ENCODE data around the gene STK33.

DNA sequence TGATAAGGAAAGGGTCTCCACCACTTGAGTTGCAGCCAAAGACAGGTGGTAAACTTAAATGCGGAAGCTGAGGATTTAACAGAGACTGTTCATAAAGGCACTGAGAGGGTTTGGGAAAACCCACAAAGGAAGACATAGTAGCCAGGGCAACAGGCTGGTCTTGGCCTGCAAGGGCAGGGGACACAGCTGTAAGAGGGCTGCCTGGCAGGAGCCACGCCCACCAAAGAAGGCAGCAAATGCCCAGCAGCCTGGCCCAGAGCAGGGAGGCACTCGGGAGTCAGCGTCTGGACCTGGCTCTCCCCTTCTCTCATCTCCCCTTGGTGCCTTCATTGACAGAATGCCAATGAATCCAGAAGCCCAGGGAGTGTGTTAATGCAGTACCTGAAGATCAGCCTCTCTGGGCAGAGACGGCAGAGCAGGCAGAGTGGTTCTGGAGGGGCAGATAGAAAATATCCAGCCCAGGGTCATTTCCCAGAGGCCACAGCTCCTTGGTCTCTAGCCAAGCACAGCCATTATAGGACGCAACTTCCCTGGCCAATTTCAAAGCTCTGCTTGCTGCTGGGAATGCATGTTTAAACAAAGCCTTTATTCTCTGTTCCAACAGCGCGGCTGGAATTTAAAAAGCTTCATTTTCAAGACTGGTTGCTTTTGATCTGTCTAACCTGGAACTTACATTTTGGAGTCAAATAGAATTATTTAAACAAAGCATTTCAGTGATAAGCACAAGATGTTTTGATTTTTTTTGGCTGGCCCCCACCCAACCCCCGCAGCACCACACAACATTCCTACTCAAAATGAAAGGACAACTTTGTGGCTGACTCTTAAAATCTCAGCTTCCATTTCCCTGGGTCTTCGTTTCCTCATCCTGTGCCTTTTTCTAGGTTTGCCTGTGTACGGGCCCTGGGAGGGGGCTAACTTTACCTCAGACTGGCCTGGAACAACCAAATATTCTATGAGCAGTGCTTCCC is 204.7 kb downstream of the STK33 start:
- TF ChIP-seq, protein P1, sequence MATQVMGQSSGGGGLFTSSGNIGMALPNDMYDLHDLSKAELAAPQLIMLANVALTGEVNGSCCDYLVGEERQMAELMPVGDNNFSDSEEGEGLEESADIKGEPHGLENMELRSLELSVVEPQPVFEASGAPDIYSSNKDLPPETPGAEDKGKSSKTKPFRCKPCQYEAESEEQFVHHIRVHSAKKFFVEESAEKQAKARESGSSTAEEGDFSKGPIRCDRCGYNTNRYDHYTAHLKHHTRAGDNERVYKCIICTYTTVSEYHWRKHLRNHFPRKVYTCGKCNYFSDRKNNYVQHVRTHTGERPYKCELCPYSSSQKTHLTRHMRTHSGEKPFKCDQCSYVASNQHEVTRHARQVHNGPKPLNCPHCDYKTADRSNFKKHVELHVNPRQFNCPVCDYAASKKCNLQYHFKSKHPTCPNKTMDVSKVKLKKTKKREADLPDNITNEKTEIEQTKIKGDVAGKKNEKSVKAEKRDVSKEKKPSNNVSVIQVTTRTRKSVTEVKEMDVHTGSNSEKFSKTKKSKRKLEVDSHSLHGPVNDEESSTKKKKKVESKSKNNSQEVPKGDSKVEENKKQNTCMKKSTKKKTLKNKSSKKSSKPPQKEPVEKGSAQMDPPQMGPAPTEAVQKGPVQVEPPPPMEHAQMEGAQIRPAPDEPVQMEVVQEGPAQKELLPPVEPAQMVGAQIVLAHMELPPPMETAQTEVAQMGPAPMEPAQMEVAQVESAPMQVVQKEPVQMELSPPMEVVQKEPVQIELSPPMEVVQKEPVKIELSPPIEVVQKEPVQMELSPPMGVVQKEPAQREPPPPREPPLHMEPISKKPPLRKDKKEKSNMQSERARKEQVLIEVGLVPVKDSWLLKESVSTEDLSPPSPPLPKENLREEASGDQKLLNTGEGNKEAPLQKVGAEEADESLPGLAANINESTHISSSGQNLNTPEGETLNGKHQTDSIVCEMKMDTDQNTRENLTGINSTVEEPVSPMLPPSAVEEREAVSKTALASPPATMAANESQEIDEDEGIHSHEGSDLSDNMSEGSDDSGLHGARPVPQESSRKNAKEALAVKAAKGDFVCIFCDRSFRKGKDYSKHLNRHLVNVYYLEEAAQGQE (IDR thresholded peaks at IDR 0.05; ENCODE audit: low read depth, low read length) = no peak
- TF ChIP-seq, protein P2, sequence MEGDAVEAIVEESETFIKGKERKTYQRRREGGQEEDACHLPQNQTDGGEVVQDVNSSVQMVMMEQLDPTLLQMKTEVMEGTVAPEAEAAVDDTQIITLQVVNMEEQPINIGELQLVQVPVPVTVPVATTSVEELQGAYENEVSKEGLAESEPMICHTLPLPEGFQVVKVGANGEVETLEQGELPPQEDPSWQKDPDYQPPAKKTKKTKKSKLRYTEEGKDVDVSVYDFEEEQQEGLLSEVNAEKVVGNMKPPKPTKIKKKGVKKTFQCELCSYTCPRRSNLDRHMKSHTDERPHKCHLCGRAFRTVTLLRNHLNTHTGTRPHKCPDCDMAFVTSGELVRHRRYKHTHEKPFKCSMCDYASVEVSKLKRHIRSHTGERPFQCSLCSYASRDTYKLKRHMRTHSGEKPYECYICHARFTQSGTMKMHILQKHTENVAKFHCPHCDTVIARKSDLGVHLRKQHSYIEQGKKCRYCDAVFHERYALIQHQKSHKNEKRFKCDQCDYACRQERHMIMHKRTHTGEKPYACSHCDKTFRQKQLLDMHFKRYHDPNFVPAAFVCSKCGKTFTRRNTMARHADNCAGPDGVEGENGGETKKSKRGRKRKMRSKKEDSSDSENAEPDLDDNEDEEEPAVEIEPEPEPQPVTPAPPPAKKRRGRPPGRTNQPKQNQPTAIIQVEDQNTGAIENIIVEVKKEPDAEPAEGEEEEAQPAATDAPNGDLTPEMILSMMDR (IDR thresholded peaks at IDR 0.05) = no peak
- TF ChIP-seq EZH2phosphoT487 (IDR thresholded peaks at IDR 0.05; ENCODE audit: borderline replicate concordance, low read depth) (no peak), POLR2AphosphoS5 (IDR thresholded peaks at IDR 0.05; ENCODE audit: low read depth, low read length) (no peak), TCF12 (IDR thresholded peaks at IDR 0.05) (no peak), TAF1 (IDR thresholded peaks at IDR 0.05; ENCODE audit: borderline replicate concordance, low read depth, low read length) (no peak), SMC3 (IDR thresholded peaks at IDR 0.05; ENCODE audit: low read depth, low read length) (no peak), GABPA (IDR thresholded peaks at IDR 0.05; ENCODE audit: low read depth) (no peak), FOXM1 (IDR thresholded peaks at IDR 0.05; ENCODE audit: low read depth) (no peak), ELF1 (IDR thresholded peaks at IDR 0.05) (no peak)
- TF ChIP-seq, protein P3, sequence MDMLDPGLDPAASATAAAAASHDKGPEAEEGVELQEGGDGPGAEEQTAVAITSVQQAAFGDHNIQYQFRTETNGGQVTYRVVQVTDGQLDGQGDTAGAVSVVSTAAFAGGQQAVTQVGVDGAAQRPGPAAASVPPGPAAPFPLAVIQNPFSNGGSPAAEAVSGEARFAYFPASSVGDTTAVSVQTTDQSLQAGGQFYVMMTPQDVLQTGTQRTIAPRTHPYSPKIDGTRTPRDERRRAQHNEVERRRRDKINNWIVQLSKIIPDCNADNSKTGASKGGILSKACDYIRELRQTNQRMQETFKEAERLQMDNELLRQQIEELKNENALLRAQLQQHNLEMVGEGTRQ (IDR thresholded peaks at IDR 0.05; ENCODE audit: borderline replicate concordance, low read depth, low read length) = no peak
- TF ChIP-seq, protein P4, sequence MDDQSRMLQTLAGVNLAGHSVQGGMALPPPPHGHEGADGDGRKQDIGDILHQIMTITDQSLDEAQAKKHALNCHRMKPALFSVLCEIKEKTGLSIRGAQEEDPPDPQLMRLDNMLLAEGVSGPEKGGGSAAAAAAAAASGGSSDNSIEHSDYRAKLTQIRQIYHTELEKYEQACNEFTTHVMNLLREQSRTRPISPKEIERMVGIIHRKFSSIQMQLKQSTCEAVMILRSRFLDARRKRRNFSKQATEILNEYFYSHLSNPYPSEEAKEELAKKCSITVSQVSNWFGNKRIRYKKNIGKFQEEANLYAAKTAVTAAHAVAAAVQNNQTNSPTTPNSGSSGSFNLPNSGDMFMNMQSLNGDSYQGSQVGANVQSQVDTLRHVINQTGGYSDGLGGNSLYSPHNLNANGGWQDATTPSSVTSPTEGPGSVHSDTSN (IDR thresholded peaks at IDR 0.05) = no peak
- TF ChIP-seq, protein P5, sequence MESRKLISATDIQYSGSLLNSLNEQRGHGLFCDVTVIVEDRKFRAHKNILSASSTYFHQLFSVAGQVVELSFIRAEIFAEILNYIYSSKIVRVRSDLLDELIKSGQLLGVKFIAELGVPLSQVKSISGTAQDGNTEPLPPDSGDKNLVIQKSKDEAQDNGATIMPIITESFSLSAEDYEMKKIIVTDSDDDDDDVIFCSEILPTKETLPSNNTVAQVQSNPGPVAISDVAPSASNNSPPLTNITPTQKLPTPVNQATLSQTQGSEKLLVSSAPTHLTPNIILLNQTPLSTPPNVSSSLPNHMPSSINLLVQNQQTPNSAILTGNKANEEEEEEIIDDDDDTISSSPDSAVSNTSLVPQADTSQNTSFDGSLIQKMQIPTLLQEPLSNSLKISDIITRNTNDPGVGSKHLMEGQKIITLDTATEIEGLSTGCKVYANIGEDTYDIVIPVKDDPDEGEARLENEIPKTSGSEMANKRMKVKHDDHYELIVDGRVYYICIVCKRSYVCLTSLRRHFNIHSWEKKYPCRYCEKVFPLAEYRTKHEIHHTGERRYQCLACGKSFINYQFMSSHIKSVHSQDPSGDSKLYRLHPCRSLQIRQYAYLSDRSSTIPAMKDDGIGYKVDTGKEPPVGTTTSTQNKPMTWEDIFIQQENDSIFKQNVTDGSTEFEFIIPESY (IDR thresholded peaks at IDR 0.05; ENCODE audit: borderline replicate concordance, low read depth) = no peak
